Measurements from ENCODE around the gene NAA50. TPM values are rescaled to one million over a fixed set of nuclear protein-coding genes. Genes with fewer than 3 reads are reported as not detected.
A peak's percentile ranks its signal among the peaks of the same experiment; 100 is the strongest.

NAA50 gene
- total RNA-seq, 1 donor from 2014 or later, result 138 TPM

DNA sequence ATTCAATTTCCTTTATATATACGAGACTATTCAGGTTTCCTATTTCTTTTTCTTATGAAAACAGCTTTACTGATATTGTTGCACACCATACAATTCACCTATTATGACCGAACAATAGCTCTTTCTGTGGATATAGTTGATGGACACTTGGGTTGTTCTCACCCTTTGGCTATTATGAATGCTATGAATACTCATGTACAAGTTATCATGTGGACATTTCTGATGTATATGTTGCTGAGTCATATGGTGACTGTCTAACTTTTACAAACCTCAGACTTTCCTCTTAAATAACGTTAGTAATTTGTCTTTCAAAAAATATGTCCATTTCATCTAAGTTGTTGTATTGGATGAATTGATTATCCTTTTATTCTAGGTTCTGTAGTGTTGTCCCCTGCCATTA lies 33.9 kb downstream of the NAA50 start:
- no peak overlapping the region for H3K27ac Mint-ChIP-seq (ENCODE audit: unreplicated experiment)
- no peak for DNase-seq (ENCODE audit: low read depth, low spot score)
- no peak overlapping the region for H3K4me3 Mint-ChIP-seq

DNA sequence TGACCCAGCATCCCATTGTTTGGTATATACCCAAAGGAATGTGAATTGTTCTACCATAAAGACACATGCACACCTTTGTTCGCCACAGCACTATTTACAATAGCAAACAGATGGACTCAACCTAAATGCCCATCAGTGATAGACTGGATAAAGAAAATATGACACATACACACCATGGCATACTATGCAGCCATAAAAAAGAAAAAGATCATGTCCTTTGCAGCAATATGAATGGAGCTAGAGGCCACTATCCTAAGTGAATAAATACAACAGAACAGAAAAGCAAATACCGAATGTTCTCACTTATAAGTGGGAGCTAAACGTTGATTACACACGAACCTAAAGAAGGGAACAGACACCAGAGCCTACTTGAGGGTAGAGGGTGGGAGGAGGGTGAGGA lies 38.2 kb downstream of the NAA50 start:
- H3K27me3 Mint-ChIP-seq (ENCODE audit: low read depth), result no peaks in the 10 kb centered on the region
- no peak for DNase-seq (ENCODE audit: low read depth, low spot score)
- no peaks in the 10 kb centered on the region for H3K36me3 Mint-ChIP-seq (ENCODE audit: low read depth)
- peaks cover 3% of the 10 kb centered on the region for H3K9me3 Mint-ChIP-seq
- H3K4me3 Mint-ChIP-seq, result no peak overlapping the region
- no peak for TF ChIP-seq CTCF (conservative IDR thresholded peaks at IDR 0.05)
- H3K4me1 Mint-ChIP-seq, result peaks cover 12% of the 10 kb centered on the region
- no peak overlapping the region for H3K27ac Mint-ChIP-seq (ENCODE audit: unreplicated experiment)

More for the DNA sequence above, 33.9 kb downstream of the NAA50 start:
- Mint-ChIP-seq H3K36me3 (ENCODE audit: low read depth) (peaks cover 3% of the 10 kb centered on the region), H3K27me3 (ENCODE audit: low read depth) (no peaks in the 10 kb centered on the region), H3K9me3 (peaks cover 3% of the 10 kb centered on the region), H3K4me1 (peaks cover 12% of the 10 kb centered on the region)
- TF ChIP-seq CTCF (conservative IDR thresholded peaks at IDR 0.05), result no peak

DNA sequence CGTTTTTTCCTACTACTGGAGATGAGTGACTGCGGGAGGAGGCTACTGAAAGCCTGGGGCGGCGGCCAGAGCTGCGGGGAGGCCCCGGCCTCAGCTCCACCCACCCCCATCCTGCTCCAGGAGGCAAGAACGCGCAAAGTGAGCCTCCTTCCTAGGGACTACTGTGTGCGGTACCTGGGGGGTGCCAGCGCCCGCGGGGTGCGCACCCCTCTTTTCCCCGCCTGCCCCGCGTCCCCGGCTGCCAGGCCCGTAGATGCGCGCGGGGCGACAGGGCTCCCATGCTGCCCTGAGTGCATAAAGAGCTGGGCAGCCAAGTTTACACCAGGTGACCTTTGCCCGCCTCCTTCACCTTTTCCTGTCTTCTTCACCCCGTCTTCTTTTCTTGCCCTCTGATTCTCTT lies 47.1 kb downstream of the NAA50 start:
- Mint-ChIP-seq H3K27ac (ENCODE audit: unreplicated experiment) (no peak overlapping the region), H3K36me3 (ENCODE audit: low read depth) (no peaks in the 10 kb centered on the region), H3K9me3 (no peaks in the 10 kb centered on the region), H3K4me1 (peaks cover 13% of the 10 kb centered on the region), H3K27me3 (ENCODE audit: low read depth) (no peaks in the 10 kb centered on the region), H3K4me3 (peak overlapping the region; percentile 45)
- no peak for DNase-seq (ENCODE audit: low read depth, low spot score)
- no peak for TF ChIP-seq CTCF (conservative IDR thresholded peaks at IDR 0.05)

DNA sequence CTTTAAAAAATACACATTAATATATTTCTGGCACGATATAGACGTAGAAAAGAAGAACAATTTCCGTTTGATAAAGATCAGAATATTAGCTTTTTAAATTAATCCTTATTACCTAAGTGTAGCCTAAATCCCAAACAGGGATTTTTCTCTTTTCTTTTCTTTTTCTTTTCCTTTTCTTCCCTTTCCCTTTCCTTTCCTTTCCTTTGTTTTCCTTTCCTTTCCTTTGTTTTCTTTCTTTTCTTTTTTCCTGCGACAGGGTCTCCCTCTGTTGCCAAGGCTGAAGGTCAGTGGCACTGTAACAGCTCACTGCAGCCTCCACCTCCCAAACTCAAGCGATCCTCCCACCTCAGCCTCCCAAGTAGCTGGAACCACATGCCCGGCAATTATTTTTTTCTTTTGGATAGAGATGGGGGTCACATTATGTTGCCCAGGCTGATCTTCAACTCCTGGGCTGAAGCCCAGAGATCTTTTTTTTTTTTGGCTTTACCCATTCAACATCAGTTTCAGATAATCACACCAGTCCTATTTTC lies 47.8 kb downstream of the NAA50 start:
- no peaks in the 10 kb centered on the region for H3K36me3 Mint-ChIP-seq (ENCODE audit: low read depth)
- no peak overlapping the region for H3K4me3 Mint-ChIP-seq
- peaks cover 18% of the 10 kb centered on the region for H3K4me1 Mint-ChIP-seq
- no peak for TF ChIP-seq CTCF (conservative IDR thresholded peaks at IDR 0.05)
- no peak for DNase-seq (ENCODE audit: low read depth, low spot score)
- no peaks in the 10 kb centered on the region for H3K27me3 Mint-ChIP-seq (ENCODE audit: low read depth)
- no peak overlapping the region for H3K27ac Mint-ChIP-seq (ENCODE audit: unreplicated experiment)
- H3K9me3 Mint-ChIP-seq, result no peaks in the 10 kb centered on the region

DNA sequence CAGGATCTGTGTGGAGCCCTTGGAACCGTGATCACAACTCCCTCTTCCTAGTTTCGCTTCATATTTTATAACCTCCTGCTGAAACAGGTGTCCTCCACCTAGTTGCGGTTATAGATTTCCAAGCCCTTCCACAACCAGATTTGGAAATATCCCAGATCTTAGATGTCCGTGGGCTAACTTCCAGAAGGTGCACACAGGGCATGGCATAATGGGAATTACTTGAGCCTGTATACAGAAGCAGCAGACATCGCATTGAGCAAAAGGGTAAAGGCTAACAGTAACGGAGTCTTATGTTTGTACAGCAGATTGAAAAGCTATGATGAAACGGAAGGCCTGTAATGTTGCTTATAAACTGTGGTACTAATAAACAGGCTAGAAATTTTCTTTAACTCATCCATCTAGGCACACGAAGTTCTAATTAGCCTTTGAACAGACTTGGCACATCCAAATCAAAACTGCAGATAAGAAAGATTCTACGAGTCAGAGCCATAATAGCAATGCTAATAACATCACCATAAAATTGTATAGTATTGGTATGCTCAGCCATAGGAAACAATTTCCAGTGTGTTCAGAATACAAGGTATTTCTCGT lies 48.5 kb downstream of the NAA50 start:
- Mint-ChIP-seq H3K4me3 (no peak overlapping the region), H3K9me3 (no peaks in the 10 kb centered on the region), H3K27me3 (ENCODE audit: low read depth) (no peaks in the 10 kb centered on the region), H3K36me3 (ENCODE audit: low read depth) (no peaks in the 10 kb centered on the region), H3K27ac (ENCODE audit: unreplicated experiment) (no peak overlapping the region), H3K4me1 (peaks cover 18% of the 10 kb centered on the region)
- no peak for TF ChIP-seq CTCF (conservative IDR thresholded peaks at IDR 0.05)
- no peak for DNase-seq (ENCODE audit: low read depth, low spot score)
